ENCODE data around the gene SLC28A1.

Gene SLC28A1

GRCh38 chr15:84840741-84841429 is 43.6 kb upstream of the SLC28A1 start:
- no peak overlapping the region for H3K9ac ChIP-seq (ENCODE audit: low read length)
- H3K9me3 ChIP-seq (ENCODE audit: insufficient read depth, low read length), result no peaks in the 10 kb centered on the region
- no peak overlapping the region for H2AFZ ChIP-seq (ENCODE audit: low read depth, low read length, severe bottlenecking)
- no peaks in the 10 kb centered on the region for H3K36me3 ChIP-seq (ENCODE audit: low read length)
- H3K4me3 ChIP-seq (ENCODE audit: insufficient read depth, low read length, poor library complexity, severe bottlenecking), result no peak overlapping the region
- H3K79me2 ChIP-seq (ENCODE audit: insufficient read depth, low read length), result no peaks in the 10 kb centered on the region
- H4K20me1 ChIP-seq (ENCODE audit: low read depth, low read length), result no peaks in the 10 kb centered on the region
- H3K9me2 ChIP-seq (replicated peaks; ENCODE audit: insufficient read depth, low read length), result no peaks in the 10 kb centered on the region
- no peak overlapping the region for H3K27ac ChIP-seq (ENCODE audit: low read depth, low read length)
- TF ChIP-seq EZH2phosphoT487 (conservative IDR thresholded peaks at IDR 0.05; ENCODE audit: low read length) (no peak), CTCF (IDR thresholded peaks at IDR 0.05; ENCODE audit: insufficient read depth, low read length, poor library complexity, severe bottlenecking) (no peak)
- H3K27me3 ChIP-seq (ENCODE audit: low read length), result no peaks in the 10 kb centered on the region
- no peaks in the 10 kb centered on the region for H3F3A ChIP-seq (ENCODE audit: insufficient read depth)
- no peak overlapping the region for H3K4me2 ChIP-seq (ENCODE audit: low read depth, low read length, poor library complexity, severe bottlenecking)

GRCh38 chr15:84842781-84843180 is 41.7 kb upstream of the SLC28A1 start:
- Histone ChIP-seq H4K20me1 (ENCODE audit: low read depth, low read length) (no peaks in the 10 kb centered on the region), H3K9me3 (ENCODE audit: insufficient read depth, low read length) (peaks cover 6% of the 10 kb centered on the region; the same call in 1 of the 2 replicates), H3K4me2 (ENCODE audit: low read depth, low read length, poor library complexity, severe bottlenecking) (no peak overlapping the region), H3K27me3 (ENCODE audit: low read length) (no peaks in the 10 kb centered on the region), H3K4me3 (ENCODE audit: insufficient read depth, low read length, poor library complexity, severe bottlenecking) (no peak overlapping the region), H3K79me2 (ENCODE audit: insufficient read depth, low read length) (no peaks in the 10 kb centered on the region), H3K9ac (ENCODE audit: low read length) (no peak overlapping the region), H3K9me2 (replicated peaks; ENCODE audit: insufficient read depth, low read length) (no peaks in the 10 kb centered on the region), H3K36me3 (ENCODE audit: low read length) (no peaks in the 10 kb centered on the region), H2AFZ (ENCODE audit: low read depth, low read length, severe bottlenecking) (no peak overlapping the region), H3K27ac (ENCODE audit: low read depth, low read length) (no peak overlapping the region), H3F3A (ENCODE audit: insufficient read depth) (no peaks in the 10 kb centered on the region)
- TF ChIP-seq CTCF (IDR thresholded peaks at IDR 0.05; ENCODE audit: insufficient read depth, low read length, poor library complexity, severe bottlenecking), result no peak
- TF ChIP-seq EZH2phosphoT487 (conservative IDR thresholded peaks at IDR 0.05; ENCODE audit: low read length), result no peak

- no peaks in the 10 kb centered on the region for H3K27me3 ChIP-seq (ENCODE audit: low read length)
- H3F3A ChIP-seq (ENCODE audit: insufficient read depth), result no peaks in the 10 kb centered on the region
- H4K20me1 ChIP-seq (ENCODE audit: low read depth, low read length), result no peaks in the 10 kb centered on the region
- no peaks in the 10 kb centered on the region for H3K9me2 ChIP-seq (replicated peaks; ENCODE audit: insufficient read depth, low read length)
- H3K9ac ChIP-seq (ENCODE audit: low read length), result no peak overlapping the region
- H3K4me2 ChIP-seq (ENCODE audit: low read depth, low read length, poor library complexity, severe bottlenecking), result no peak overlapping the region
- H3K79me2 ChIP-seq (ENCODE audit: insufficient read depth, low read length), result no peaks in the 10 kb centered on the region
- H3K36me3 ChIP-seq (ENCODE audit: low read length), result no peaks in the 10 kb centered on the region
- peaks cover 6% of the 10 kb centered on the region; the same call in 1 of the 2 replicates for H3K9me3 ChIP-seq (ENCODE audit: insufficient read depth, low read length)
- no peak overlapping the region for H2AFZ ChIP-seq (ENCODE audit: low read depth, low read length, severe bottlenecking)
- TF ChIP-seq EZH2phosphoT487 (conservative IDR thresholded peaks at IDR 0.05; ENCODE audit: low read length) (no peak), CTCF (IDR thresholded peaks at IDR 0.05; ENCODE audit: insufficient read depth, low read length, poor library complexity, severe bottlenecking) (no peak)
- H3K4me3 ChIP-seq (ENCODE audit: insufficient read depth, low read length, poor library complexity, severe bottlenecking), result no peak overlapping the region
- no peak overlapping the region for H3K27ac ChIP-seq (ENCODE audit: low read depth, low read length)
These were observed 39.5 kb upstream of the SLC28A1 start for GRCh38 chr15:84844964-84845363.

Data from SU-DHL-6 (cell line).